Nephron (organoid): ENCODE results near the gene TUT1.

Experiments used
- H3K27ac Mint-ChIP-seq, 3 experiments: 2 replicates each; pipeline ENCODE4 v1.8.0; 2020; ENCODE audit warnings: mixed read lengths in 3 of 3, mild to moderate bottlenecking in 2 of 3, moderate library complexity in 1 of 3
- H3K27me3 Mint-ChIP-seq: 2 replicates; pipeline ENCODE4 v1.8.0; 2021; ENCODE audit warnings: low read depth, mild to moderate bottlenecking, moderate library complexity, mixed read lengths
- H3K36me3 Mint-ChIP-seq: 2 replicates; pipeline ENCODE4 v1.8.0; 2020; ENCODE audit warnings: low read depth, mixed read lengths
- H3K4me1 Mint-ChIP-seq: 2 replicates; pipeline ENCODE4 v1.8.0; 2020; ENCODE audit warnings: mixed read lengths
- H3K4me3 Mint-ChIP-seq, 3 experiments: 2 replicates each; pipeline ENCODE4 v1.8.0; 2020; ENCODE audit warnings: mild to moderate bottlenecking in 3 of 3, mixed read lengths in 3 of 3, moderate library complexity in 2 of 3
- H3K9me3 Mint-ChIP-seq: 2 replicates; pipeline ENCODE4 v1.8.0; 2020; ENCODE audit warnings: mixed read lengths
- TF ChIP-seq, protein P1 (sequence below), 3 experiments: fragments of 200-600 bp; sonication (generic); IDR thresholded peaks; one replicate each; pipeline ENCODE4 v1.5.0; 2021; ENCODE audit warnings: antibody characterized with exemption in 3 of 3; ENCODE audit not compliant: unreplicated experiment in 3 of 3

TUT1 gene

DNA sequence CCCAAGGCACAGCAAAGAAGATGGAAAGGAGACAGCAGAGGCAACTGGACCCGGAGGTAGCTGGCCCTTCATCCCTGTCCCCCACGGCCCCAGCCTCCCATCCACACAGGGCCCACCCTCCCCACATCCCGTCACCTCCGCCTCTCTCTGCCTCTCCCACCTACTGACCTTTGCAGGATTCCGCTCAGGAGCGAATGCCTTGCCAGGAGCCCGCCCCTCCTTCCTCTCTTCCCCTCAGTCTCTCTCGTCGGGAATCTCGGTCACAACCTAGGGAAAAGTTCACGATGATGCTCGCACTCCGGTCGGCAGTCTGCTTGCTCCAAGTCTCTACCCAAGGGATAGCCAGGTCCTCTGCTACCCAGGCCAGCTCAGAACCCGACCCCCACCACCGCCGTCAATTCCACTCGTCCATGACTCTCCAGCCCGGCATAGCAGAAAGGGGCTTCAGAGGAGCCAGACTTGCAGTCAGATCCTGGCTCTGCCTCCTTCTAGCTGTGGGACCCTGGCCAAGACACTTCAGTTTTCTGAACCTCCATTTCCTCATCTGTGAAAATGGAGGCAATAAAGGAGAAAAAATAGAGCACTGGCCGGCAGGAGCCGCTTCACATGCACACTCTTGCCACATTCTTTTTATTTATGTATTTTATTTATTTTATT lies 54.9 kb downstream of the TUT1 start:
- Mint-ChIP-seq H3K4me3 (peak overlapping the region in 1 of 3 experiments; percentile 14), H3K27ac (peak overlapping the region in 2 of 3 experiments; percentile 49 to 58), H3K27me3 (peaks cover 4% of the 10 kb centered on the region), H3K36me3 (peaks cover 40% of the 10 kb centered on the region), H3K9me3 (peaks cover 5% of the 10 kb centered on the region), H3K4me1 (peaks cover 43% of the 10 kb centered on the region)
- TF ChIP-seq, protein P1, sequence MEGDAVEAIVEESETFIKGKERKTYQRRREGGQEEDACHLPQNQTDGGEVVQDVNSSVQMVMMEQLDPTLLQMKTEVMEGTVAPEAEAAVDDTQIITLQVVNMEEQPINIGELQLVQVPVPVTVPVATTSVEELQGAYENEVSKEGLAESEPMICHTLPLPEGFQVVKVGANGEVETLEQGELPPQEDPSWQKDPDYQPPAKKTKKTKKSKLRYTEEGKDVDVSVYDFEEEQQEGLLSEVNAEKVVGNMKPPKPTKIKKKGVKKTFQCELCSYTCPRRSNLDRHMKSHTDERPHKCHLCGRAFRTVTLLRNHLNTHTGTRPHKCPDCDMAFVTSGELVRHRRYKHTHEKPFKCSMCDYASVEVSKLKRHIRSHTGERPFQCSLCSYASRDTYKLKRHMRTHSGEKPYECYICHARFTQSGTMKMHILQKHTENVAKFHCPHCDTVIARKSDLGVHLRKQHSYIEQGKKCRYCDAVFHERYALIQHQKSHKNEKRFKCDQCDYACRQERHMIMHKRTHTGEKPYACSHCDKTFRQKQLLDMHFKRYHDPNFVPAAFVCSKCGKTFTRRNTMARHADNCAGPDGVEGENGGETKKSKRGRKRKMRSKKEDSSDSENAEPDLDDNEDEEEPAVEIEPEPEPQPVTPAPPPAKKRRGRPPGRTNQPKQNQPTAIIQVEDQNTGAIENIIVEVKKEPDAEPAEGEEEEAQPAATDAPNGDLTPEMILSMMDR (IDR thresholded peaks at IDR 0.05; ENCODE audit: unreplicated experiment in 3 of 3): no peak

- Mint-ChIP-seq H3K9me3 (peaks cover 5% of the 10 kb centered on the region), H3K27me3 (peaks cover 4% of the 10 kb centered on the region), H3K27ac (no peak overlapping the region), H3K4me3 (no peak overlapping the region), H3K36me3 (peaks cover 46% of the 10 kb centered on the region), H3K4me1 (peaks cover 37% of the 10 kb centered on the region)
- TF ChIP-seq, protein P1 (IDR thresholded peaks at IDR 0.05; ENCODE audit: unreplicated experiment in 3 of 3): no peak
These were observed 55.5 kb downstream of the TUT1 start for GRCh38 chr11:62535802-62536201.

DNA sequence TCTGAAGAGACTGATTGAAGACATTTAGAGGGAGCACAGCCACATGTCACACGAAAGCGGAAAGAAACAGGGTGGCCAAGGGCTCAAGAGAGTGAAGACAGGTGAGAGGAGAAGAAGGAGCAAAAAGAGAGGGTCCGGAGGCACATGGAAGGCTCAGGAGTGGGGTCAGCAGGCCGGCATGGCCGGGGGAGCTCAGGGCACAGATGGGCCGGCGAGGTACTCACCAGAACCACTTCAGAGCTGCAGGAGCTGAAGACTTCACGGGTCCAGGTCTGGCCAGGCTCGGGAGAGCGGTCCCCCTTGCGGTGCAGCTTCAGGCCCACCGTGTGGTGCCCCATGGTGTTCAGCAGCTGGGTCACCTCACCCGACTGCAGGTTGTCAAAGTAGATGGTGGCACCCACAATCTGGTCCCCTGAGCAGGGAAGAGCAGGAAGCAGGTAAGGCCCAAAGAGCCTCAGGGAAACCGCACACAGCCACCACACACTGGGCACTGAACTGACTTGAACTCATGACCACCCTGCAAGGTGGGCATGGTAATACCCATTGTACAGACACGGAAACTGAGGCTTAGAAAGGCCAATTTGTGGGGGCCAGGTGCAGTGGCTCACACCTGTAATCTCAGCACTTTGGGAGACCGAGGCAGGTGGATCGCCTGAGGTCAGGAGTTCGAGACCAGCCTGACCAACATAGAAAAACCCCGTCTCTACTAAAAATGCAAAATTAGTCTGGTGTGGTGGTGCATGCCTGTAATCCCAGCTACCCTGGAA lies 56.4 kb downstream of the TUT1 start:
- Mint-ChIP-seq H3K9me3 (peaks cover 5% of the 10 kb centered on the region), H3K27ac (no peak overlapping the region), H3K4me1 (peaks cover 30% of the 10 kb centered on the region), H3K4me3 (no peak overlapping the region), H3K36me3 (peaks cover 55% of the 10 kb centered on the region), H3K27me3 (peaks cover 4% of the 10 kb centered on the region)
- TF ChIP-seq, protein P1 (IDR thresholded peaks at IDR 0.05; ENCODE audit: unreplicated experiment in 3 of 3): no peak

GRCh38 chr11:62532096-62532495 lies 59.2 kb downstream of the TUT1 start:
- TF ChIP-seq, protein P1 (IDR thresholded peaks at IDR 0.05; ENCODE audit: unreplicated experiment in 3 of 3): no peak
- Mint-ChIP-seq H3K4me3 (no peak overlapping the region), H3K27me3 (peaks cover 4% of the 10 kb centered on the region), H3K36me3 (peaks cover 83% of the 10 kb centered on the region), H3K27ac (no peak overlapping the region), H3K9me3 (peaks cover 28% of the 10 kb centered on the region), H3K4me1 (peaks cover 12% of the 10 kb centered on the region)
